Measurements from ENCODE around the gene KIRREL3. TPM values are rescaled to one million over a fixed set of nuclear protein-coding genes. Genes with fewer than 3 reads are reported as not detected.

The KIRREL3 gene
- polyA plus RNA-seq, 1 donor (not counting 4 experiments of a cell fraction or from before 2014, with no cell fraction given) = 0.04 TPM

DNA sequence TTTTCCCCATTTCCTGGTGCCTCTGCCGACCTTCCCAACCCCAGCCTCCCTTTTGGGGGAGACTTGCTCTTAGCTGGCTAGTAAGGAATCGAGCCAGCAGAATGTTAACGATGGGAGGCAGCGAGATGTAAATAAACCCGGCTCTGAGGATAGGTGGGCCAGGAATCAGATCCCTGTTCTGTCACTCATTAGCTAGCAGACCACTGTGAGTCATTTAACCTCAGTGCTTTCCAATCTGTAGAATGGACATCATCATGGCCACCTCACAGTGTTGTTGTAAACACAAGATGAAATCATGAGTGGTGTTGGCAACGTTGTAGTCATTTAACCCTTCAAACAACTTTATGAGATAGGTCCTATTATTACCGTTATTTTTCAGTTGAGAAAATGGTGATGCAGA, 208.6 kb downstream of the KIRREL3 start:
- Histone ChIP-seq H3K9me3 (ENCODE audit: control insufficient read depth, low read depth, low read length) (no peaks in the 10 kb centered on the region), H3K4me1 (ENCODE audit: control insufficient read depth, extremely low read depth, insufficient read depth, low read length) (no peaks in the 10 kb centered on the region), H3K27me3 (ENCODE audit: control insufficient read depth, extremely low read depth, insufficient read depth, low read length) (no peaks in the 10 kb centered on the region), H3K27ac (ENCODE audit: control insufficient read depth, insufficient read depth, low read length) (no peak overlapping the region), H3K4me2 (ENCODE audit: control insufficient read depth, extremely low read depth, insufficient read depth, low read depth, low read length) (no peak overlapping the region), H3K79me2 (ENCODE audit: control insufficient read depth, insufficient read depth, low read length) (no peaks in the 10 kb centered on the region), H4K20me1 (ENCODE audit: control insufficient read depth, extremely low read depth, insufficient read depth, low read length) (no peaks in the 10 kb centered on the region), H3K9ac (ENCODE audit: control insufficient read depth, extremely low read depth, insufficient read depth, low read length) (no peak overlapping the region), H3K9me1 (ENCODE audit: control insufficient read depth, extremely low read depth, insufficient read depth, low read length) (no peaks in the 10 kb centered on the region), H3K36me3 (ENCODE audit: control insufficient read depth in 2 of 2, extremely low read depth in 1 of 2, insufficient read depth in 2 of 2, low read length in 2 of 2) (no peaks in the 10 kb centered on the region), H2AFZ (ENCODE audit: control insufficient read depth, low read length) (no peak overlapping the region), H3K4me3 (ENCODE audit: control insufficient read depth in 2 of 3, extremely low read depth in 1 of 3, insufficient read depth in 2 of 3, low read depth in 1 of 3, low read length in 3 of 3) (no peak overlapping the region)
- TF ChIP-seq CTCF (optimal IDR thresholded peaks at IDR 0.05 in 1 of 3, IDR thresholded peaks at IDR 0.05 in 1 of 3, conservative IDR thresholded peaks at IDR 0.05 in 1 of 3; ENCODE audit: extremely low read depth in 1 of 3, insufficient read depth in 2 of 3, low read length in 3 of 3) (no peak), EZH2 (IDR thresholded peaks at IDR 0.05; ENCODE audit: low read length) (no peak)
- DNase-seq (ENCODE audit: low read depth, low spot score) = no peak
- no peak for FAIRE-seq
- dilution Hi-C loops (cut with MboI; ENCODE audit: extremely low pct_ligation_motif_present, low sequenced_read_pairs) = no loop called here

- no peaks in the 10 kb centered on the region for H3K36me3 ChIP-seq (ENCODE audit: control insufficient read depth in 2 of 2, extremely low read depth in 1 of 2, insufficient read depth in 2 of 2, low read length in 2 of 2)
- dilution Hi-C loops (cut with MboI; ENCODE audit: extremely low pct_ligation_motif_present, low sequenced_read_pairs) = no loop called here
- H3K4me2 ChIP-seq (ENCODE audit: control insufficient read depth, extremely low read depth, insufficient read depth, low read depth, low read length) = no peak overlapping the region
- H3K27me3 ChIP-seq (ENCODE audit: control insufficient read depth, extremely low read depth, insufficient read depth, low read length) = no peaks in the 10 kb centered on the region
- H3K9ac ChIP-seq (ENCODE audit: control insufficient read depth, extremely low read depth, insufficient read depth, low read length) = no peak overlapping the region
- H4K20me1 ChIP-seq (ENCODE audit: control insufficient read depth, extremely low read depth, insufficient read depth, low read length) = no peaks in the 10 kb centered on the region
- H3K79me2 ChIP-seq (ENCODE audit: control insufficient read depth, insufficient read depth, low read length) = no peaks in the 10 kb centered on the region
- H2AFZ ChIP-seq (ENCODE audit: control insufficient read depth, low read length) = no peak overlapping the region
- no peaks in the 10 kb centered on the region for H3K9me3 ChIP-seq (ENCODE audit: control insufficient read depth, low read depth, low read length)
- no peaks in the 10 kb centered on the region for H3K9me1 ChIP-seq (ENCODE audit: control insufficient read depth, extremely low read depth, insufficient read depth, low read length)
- TF ChIP-seq CTCF (optimal IDR thresholded peaks at IDR 0.05 in 1 of 3, IDR thresholded peaks at IDR 0.05 in 1 of 3, conservative IDR thresholded peaks at IDR 0.05 in 1 of 3; ENCODE audit: extremely low read depth in 1 of 3, insufficient read depth in 2 of 3, low read length in 3 of 3) (no peak), EZH2 (IDR thresholded peaks at IDR 0.05; ENCODE audit: low read length) (no peak)
- no peak overlapping the region for H3K4me3 ChIP-seq (ENCODE audit: control insufficient read depth in 2 of 3, extremely low read depth in 1 of 3, insufficient read depth in 2 of 3, low read depth in 1 of 3, low read length in 3 of 3)
- DNase-seq (ENCODE audit: low read depth, low spot score) (no peak), FAIRE-seq (no peak)
- no peaks in the 10 kb centered on the region for H3K4me1 ChIP-seq (ENCODE audit: control insufficient read depth, extremely low read depth, insufficient read depth, low read length)
- H3K27ac ChIP-seq (ENCODE audit: control insufficient read depth, insufficient read depth, low read length) = no peak overlapping the region
Observed at GRCh38 chr11:126791446-126791845, 209.1 kb downstream of the KIRREL3 start.
